Glomerular visceral epithelial cell (primary cell): Measurements from ENCODE around the gene PGA4.
"Not testable (repeated sequence)": the region's sequence is repeated elsewhere in the genome, so short reads cannot be mapped to it uniquely, and the experiment has no call there.

ENCODE experiments used
- DNase-seq: peaks from one replicate; pipeline ENCODE4 v3.0.0-alpha.2; 2016; ENCODE audit errors: extremely low spot score

The PGA4 gene

DNA sequence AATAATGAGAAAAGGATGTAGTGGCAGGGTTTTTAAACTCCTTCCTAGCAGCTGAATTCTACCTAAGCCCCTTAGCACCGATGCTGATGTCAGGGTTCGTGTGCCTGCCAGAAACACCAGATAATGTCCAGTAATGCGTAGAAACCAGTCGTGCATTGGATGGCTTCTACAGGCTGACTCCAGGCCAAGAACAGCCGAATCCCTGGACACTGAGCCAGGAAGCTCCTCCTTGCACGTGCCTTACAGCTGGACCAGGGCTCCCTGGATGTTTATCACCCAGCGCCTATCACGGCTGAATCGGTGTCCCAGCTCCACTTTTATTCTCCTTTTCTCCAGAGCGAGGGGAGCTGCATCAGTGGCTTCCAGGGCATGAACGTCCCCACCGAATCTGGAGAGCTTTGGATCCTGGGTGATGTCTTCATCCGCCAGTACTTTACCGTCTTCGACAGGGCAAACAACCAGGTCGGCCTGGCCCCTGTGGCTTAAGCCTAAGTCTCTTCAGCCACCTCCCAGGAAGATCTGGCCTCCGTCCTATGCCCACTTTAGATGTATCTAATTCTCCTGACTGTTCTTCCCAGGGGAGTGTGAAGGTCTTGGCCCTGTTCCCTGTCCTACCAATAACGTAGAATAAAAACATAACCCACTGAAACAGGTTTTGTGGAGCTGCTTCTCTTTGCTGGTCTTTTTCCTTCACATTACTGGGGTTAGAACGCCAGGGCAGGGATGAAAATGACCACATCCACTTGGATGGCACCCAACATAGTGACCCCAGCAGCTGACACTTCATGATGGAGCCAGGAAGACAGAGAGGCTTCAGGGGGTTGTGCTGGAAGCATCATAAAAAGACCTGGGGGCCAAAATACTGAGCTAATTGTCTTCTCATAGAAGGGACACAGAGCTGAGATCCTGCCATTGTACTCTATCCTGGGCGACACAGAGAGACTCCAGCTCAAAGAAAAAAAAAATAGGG, 28.9 kb downstream of the PGA4 start:
- peak; percentile 22 for DNase-seq

DNA sequence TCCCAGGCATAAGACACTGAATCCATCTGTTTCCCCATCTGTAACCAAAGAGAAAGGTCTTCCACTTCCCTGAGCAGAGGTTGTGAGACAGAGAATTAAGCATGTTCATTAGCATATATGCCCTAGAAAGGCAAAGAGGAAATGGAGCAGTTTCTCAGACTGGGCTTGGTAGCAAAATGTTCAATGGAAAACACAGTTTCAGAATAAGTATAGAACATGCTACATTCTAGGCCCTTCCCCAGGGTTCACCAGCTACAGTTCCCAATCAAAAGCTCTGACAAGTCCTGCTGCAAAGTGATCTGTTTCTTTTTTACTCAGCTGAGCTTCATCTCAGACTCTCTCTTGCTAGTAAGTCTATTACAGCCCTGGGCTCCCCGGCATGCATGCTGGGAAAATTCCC, 30.2 kb downstream of the PGA4 start:
- not testable (repeated sequence) for DNase-seq

DNA sequence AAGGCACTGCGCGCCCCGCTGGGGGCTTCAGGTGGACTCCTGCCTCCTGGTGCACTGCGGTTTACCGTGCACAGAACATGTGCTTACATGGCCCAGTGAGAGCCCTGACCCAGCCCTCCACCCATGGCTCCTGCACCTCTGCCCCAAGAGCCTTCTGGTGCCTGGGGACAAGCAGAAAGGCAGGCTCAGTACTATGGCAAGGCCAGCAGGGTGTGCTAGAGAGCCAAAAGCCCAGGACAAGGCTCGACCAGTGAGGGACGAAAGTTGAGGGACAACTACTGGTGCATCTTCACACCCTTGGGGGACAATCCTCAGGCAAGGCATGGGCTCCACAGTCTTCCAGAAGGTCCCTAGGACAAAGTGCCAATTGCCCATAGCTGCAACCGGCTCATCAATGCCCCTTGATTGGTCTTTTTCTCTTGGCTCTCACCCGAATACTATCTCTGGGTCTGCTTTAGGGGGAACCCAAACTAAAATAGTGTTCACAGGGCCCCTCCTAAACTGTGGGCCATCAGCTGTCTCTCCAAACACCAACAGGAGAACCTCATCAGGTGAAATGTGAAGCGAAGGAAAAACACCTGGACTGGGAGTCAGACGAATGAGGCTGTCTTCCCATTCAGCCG, 32.4 kb downstream of the PGA4 start:
- DNase-seq: peak; percentile 57

DNA sequence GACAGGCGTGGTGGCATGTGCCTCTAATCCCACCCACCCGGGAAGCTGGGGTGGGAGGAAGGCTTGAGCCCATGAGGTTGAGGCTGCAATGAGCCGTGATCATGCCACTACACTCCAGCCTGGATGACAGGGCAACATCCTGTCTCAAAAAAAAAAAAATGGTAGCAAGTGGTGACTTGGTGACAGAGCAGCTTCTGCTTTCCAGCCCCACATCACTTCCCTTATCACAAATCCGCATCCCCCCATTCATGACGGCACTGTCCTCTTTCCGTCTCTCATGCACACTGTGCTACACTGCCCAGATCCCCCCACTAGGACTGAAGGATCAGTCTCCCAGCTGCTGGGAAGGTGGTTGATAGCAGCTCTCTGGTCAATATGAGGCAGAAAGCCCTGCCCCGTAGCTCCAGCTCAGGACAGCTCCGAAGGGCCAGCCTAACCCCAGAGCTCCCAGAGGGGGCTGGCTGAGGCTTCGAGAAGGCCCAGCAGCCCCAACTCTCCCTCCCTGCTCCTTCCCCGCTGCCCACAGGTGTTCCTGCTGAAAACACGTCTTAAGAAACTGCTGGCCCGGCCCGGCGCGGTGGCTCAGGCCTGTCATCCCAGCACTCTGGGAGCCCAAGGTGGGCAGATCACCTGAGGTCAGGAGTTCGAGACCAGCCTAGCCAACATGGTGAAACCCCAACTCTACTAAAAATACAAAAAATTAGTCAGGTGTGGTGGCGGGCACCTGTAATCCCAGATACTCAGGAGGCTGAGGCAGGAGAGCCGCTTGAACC, 34.7 kb downstream of the PGA4 start:
- DNase-seq: no peak

DNA sequence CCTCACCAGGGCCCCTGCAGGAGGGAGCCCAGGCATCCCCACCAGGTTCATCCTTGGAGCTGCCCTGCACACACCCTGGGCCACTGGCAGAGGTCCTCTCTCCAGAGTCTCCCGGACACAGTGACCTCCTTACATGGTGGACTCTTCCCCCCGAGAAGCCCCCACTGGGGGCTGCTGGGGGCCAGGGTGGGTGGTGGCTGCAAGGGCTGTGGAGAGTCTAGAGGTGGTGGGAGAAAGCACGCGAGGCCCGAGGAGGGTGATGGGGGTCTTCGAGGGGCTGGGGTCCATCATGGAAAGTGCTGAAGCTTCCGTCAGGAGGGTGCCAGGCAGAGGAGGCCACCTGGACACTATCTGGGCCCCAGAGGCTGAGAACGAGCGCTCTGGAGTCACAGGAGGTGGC, 36.4 kb downstream of the PGA4 start:
- DNase-seq: no peak

DNA sequence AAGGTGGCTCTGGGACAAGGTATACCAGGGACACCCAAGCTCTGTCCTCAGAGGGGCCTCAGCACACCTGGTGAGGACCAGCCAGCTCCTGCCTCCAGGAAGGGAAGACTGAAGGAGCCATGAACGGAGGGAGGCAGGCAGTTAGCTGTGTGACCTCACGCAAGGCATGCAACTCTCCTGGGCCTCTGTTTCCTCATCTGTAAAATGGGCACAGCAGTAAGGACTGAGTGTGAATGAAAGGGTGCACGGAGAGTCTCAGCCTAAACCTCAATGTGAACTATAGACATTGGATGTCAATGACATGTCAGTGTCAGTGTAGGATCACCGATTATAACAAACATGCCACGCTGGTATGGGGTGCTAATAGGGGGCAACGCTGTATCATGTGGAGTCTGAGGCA, 37.2 kb downstream of the PGA4 start:
- DNase-seq: no peak

DNA sequence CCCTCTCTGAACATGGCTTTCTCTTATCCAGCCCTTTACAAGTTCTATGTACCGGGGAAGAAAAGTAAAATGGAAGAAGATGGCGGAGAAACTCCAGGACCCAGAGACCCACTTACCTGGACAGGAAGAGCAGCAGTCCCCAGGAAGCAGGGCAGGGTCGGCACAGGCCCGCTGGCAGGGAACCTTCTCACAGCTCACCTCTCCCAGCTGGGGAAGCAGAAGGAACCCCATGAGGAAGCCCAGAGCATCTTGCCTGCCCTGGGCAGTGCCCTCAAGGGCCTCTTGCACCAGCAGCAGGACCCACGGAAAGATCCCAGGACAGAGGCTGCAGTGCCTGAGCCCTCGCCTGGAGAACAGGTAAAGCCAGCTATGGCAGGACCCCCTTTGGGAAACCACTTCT, 42.2 kb downstream of the PGA4 start:
- no peak for DNase-seq

DNA sequence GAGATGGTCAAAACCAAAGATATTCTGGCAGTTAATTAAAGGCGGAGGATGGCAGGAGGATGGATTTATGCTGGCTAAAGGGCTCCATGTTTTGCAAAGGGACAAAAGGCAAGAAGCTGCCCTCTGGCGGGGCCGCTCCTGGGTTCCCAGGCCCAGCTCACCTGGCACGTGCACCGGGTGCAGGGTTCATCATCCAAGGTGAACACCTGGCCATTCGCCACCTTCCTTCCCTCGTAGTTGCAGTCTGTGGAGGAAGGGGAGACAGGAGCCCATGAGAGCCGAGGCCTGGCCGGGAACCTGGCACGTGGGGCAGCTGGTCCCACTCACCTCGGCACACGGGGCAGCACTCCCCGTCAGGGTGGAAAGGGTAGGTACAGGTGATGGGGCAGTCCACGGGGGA, 42.6 kb downstream of the PGA4 start:
- DNase-seq: no peak

DNA sequence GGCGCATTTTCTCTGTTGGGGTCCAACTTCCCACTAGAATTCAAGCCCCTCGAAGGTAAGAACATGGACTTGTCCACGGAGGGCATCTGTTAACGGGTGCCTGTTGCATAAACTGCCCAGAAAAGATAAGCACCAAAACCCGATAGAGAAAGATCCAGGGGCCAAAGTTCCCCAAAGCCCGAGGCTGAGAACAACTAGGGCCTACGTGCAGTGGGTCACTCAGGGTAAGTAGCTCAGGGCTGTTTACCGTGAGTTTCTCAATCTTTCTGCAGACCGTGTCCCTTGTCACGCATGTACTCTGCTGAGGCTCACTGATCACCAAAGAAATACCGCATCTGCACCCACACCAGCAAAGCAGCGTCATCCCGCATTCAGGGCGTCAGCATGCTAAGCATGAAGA, 43.2 kb downstream of the PGA4 start:
- DNase-seq: no peak

DNA sequence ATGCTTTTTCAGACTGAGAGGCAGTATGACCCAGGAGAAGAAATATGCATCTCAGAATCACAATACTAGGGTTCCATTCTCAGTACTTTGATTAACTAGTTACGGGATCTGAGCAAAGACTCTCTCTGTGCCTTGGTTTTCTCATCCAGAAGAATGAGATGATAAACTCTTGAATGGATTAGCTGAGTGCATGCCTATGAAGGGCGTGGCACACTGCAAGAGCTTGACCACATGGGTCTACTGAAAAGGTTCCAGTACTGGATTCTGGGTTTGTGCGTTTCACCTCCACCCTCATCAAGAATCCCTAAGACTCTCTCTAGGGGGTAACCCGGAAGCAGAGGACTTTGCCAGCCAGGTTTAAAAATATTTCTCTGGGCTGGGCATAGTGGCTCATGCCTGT, 44.5 kb downstream of the PGA4 start:
- DNase-seq: no peak

DNA sequence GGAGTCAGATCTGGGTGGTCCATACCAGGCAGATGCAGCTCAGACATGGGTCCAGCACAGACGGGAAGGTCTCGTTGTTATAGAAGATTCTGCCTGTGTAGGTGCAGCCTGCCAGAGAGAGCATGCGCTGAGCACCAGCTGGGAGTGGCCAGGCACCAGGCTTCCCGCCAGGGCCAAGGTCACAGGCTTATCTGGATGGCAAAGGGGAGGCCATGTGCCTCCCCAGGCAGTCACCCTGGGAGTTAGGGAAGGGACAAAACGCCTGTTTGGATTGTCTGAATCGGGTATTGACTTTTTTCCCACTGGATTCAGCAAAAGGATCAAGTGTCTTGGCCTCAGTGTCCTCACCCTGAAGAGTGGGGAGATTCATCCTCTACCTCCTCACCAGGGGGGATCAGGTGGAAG, 45.3 kb downstream of the PGA4 start:
- DNase-seq: no peak

DNA sequence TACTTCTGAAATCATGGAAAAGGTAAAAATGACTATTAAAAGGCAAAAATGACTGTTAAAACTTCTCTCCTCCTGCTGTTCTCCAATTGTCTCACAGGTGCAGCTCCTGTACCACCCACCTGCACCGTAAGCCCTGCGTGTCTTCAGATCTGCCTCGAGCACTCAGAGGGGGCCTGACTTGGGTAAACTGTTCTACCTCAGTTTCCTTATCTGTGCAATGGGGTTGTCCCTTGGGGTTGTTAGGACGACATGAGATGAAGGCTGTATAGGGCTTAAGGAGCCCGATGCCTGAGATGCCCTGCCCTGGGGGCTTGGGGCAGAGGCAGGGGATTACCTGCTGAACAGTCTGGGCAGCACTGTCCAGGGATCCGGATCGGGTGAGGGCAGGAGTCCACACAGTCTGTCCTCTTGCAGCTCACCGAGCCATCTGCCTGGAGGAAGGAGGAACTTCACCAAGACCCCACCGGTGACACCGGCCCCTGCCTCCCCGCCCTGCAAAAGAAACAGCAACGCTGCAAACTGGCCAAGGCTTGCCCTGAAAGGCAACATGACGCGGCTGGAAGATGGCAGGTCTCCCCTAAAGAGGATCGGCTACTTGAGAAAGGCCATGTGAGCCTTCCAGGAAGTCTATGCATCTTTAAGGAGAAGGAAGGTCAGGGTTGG, 46.6 kb downstream of the PGA4 start:
- DNase-seq: no peak

DNA sequence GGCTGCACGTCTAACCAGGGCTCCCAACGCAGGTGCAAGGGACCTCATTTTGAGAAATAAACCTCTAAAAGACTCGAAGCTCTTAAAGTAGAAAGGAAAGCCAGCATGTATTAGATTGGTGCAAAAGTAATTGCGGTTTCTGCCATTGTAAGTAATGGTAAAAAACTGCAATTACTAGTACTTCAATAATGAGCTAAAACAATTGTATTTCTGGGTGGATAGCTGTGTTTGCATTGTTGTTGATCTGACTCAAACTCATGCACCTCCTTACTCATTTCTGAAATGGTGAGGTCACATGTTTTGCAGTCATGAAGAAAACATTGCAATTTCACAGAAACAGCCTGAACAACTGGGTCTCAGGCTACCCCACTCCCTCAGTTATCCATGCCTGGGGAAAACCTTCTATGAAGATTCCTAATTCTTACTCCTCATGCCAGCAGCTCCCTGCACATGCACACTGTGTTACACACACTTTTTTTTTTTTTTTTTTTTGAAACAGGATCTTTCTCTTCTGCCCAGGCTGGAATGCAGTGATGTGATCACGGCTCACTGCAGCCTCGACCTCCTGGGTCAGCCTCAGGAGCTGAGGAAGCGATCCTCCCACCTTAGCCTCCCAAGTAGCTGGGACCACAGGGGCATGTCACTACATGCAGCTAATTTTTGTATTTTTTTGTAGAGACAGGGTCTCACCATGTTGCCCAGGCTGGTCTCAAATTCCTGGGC, 48.4 kb downstream of the PGA4 start:
- DNase-seq: no peak

DNA sequence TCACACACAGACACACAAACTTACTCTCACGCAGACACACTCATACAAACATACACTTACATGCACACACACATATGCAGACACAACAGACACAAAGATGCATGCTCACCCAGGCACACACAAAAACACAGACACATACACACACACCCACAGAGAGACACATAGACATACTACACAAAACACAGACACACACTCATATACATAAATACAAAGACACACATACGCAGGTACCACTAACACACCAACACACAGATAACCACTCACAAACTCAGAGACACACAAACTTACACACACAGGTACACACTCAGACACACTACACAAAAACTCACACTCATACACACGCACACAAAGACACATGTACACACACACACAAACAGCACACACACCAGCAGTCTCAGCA, 50.6 kb downstream of the PGA4 start:
- no peak for DNase-seq

DNA sequence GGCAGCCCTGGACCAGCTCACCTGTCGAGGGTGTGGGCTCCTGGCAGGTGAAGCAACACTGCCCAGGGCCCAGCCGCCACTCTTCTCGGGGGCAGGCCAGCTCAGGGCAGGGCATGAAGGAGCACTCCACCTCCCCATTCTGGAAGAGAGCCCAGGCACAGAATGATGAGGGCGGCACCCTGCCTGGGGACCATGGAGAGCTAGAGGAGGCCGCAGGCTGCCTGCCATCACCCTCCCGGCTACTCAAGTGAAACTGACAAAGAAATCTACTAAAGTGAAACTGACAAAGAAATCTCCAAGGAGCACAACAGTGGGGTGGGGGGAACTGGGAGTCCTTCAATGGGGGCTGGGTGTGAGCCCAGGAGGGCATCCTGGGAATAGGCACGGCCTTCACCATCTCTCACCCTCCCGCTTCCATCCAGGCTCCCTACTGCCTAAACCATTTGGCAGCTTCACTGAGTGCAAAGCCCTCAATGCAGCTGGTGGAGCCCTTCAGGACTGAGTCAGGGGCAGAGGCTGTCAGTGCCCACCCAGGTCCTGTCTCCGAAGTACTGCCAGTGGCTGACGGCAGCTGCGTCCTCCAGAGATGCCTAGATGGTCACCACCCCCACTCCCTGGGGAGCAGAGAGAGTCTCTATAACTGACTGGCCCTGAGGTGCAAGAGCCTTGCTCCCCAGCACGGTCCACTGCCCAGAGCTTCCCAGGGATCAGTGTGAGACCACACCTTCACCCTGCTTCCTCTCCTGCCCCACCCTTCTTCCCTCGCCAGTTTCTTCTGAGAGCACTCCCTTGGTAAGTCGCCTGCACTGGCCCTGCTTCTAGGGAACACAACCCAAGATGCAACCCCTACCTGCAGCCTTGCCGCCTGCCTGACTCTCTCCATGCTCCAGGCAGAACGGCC, 51.3 kb downstream of the PGA4 start:
- DNase-seq: no peak

DNA sequence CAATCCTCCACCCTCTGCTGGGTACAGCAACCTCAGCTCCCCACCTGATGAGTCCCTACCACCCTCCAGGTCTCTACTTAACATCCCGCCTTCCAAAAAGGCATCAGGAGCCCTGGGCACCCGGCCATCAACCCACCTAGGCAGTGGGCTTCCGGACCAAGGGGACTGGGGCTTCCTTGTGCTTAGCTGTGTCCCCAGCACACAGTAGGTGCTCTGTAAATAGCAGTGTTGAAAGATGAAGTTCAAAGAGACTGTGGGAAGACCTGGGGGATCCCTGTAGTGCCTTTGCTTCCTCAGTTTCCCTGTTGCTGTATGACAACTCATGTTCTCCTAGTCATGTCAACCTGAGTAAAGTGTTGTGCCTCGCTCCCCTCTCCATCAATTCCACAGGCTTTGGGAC, 51.9 kb downstream of the PGA4 start:
- no peak for DNase-seq

DNA sequence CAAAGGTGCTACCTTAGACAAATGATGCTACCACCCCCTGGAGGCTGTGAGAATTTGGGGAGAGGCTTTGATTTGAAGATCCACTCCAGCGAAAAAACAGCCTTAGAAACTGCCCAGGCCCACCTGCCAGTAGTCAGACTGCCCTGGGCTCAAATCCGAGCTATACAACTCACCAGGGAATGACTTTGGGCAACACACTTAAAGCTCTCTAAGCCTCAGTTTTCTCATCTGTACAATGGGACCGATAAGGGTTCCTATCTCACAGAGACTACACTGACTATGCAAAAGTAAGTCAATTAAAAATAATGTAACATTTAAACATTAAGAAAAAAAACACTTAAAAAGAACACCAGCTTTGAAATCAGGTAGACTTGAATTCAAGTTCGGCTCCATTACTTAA, 53.0 kb downstream of the PGA4 start:
- DNase-seq: no peak

DNA sequence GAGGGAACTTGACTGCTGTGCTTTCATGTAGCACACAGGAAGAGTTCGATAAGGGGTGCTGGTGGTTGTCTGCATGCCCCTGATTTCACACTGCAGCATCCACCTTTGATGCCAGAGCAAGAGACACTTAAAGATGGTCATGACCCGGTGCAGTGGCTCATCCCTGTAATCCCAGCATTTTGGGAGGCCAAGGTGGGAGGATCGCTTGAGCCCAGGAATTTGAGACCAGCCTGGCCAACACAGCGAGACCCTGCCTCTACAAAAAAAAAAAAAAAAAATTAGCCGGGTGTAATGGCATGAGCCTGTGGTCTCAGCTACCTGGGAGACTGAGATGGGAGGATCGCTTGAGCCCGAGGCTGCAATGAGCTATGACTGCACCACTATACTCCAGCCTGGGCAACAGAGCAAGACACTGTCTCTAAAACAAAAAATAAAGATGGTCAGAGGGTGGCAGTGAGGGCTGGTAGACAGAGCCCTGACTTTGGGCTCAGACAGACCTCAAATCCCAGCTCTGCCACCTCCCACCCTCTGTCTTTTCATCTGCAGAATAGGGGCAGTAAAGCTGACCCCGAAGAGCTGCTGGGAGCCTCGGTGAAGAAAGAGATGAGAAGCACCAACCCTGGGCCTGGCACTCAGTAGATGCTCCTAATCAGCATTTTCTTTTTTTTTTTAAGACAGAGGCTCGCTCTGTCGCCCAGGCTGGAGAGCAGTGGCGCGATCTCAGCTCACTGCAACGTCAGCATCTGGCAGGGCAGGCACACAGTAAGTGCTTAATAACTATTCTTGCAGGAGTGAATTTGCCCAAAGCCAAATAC, 55.2 kb downstream of the PGA4 start:
- no peak for DNase-seq

DNA sequence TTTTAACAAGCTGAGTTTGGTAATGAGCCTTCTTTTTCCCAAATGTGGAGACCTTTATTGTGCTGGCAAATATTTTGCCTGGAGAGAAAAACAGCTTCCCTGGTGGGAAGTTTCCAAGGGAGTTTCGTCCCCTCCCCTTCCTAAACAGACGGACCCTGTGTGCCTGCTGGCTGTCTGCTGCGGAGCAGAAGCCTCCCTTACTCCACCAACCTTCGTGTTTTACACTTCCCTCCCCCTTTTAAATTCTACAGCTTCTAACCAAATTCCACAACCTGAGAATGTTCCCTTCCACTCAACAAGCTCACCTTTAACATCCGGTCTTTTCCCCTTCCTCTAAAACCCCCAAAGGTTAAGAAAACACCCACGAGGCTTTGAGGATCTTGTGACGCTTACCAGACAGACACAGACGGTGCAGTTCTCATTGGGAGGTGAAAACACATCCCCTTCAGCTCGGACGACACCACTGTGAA, 55.9 kb downstream of the PGA4 start:
- no peak for DNase-seq
